GM19372 (cell line): ENCODE results near the gene RAB17.

Experiments
- ATAC-seq: cut with Tn5 transposase; IDR thresholded peaks from one replicate; pipeline ENCODE4 v1.9.1; 2021; ENCODE audit warnings: mild to moderate bottlenecking, low read depth, moderate library complexity; ENCODE audit not compliant: unreplicated experiment

RAB17 gene

GRCh38 chr2:237565974-237566373 lies 24.6 kb downstream of the RAB17 start:
- no peak for ATAC-seq

DNA sequence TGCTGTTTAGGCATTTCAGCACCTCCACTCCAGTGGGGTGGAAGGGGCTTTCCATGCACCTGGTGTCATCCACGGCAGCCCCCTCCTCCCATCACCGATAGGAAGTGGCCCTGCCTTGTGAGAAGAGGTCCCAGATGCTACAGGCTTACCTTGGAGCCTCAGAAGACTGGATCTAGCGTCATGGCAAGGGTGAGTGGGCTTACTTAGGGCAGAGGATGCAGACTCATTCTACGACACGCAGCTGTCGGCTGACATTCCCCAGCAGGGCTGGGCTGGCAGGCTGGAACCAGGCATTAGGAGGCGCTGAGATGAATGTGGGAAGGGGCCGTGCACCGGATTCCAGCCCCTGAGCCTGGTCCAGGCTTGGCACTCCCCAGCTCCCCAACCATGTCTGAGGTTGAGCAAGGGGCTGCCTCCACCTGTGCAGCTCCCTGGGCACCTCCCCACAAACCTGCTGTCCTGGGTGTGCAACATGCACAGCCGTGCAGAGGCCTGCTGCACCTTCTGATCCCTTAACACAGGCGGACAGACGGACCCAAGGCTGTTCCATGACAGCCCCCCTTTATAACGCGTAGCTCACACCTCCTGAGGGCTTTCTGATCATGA lies 25.9 kb downstream of the RAB17 start:
- no peak for ATAC-seq

- ATAC-seq = no peak
Observed at GRCh38 chr2:237563816-237564215, 26.7 kb downstream of the RAB17 start.

DNA sequence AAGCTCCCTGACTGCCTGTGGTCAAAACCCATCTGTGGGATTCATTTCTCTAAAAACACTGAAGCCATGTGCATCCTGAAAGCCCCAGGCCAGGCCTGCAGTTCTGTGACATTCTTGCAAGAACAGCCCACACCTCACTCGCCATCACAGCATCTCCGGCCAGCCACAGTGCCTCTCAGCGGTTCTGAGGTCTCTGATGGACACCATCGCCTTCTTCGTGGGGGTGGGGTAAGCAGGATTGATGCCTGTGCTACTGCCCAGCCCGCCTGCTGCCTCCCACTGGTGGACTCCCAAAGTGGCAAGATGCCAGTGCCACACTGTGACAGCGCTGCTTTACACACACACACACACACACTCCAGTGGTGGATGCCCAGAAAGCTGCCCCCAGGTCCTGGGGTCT lies 29.3 kb downstream of the RAB17 start:
- ATAC-seq = no peak

DNA sequence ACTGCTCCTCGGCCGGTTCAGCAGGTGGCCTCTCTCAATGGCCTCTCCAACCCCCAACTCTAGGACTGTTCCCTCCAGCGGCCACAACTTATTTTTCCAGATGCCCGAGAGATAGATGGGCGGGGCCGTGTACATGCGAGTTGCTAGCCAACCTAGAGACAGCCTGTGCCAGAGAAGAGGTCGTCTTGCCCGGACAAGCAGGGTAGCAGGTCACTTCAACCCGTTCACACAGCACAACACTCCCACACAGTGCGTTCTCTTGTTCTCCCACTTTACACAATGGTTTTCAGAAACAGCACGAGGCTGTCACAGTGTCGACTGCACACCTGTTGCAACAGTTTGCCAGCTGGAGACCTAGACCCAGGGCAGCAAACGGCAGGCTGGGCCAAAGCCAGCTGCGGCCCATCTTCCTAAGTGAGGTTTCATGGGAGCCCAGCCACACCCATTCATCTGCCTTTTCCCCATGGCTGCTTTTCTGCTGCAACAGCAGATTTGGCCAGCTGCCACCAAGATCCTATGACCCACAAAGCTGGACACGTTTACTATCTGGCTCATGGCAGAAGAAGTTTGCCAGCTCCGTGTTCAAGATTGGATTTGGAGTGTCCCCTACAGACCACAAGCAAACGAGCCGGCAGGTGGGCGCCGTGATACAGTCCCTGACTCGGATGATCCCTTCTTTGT lies 31.4 kb downstream of the RAB17 start:
- ATAC-seq = no peak

GRCh38 chr2:237557633-237558015 lies 32.9 kb downstream of the RAB17 start:
- ATAC-seq = no peak

GRCh38 chr2:237556773-237557632 lies 33.5 kb downstream of the RAB17 start:
- peak; percentile 80 for ATAC-seq

GRCh38 chr2:237555560-237555959 lies 35.0 kb downstream of the RAB17 start:
- no peak for ATAC-seq

DNA sequence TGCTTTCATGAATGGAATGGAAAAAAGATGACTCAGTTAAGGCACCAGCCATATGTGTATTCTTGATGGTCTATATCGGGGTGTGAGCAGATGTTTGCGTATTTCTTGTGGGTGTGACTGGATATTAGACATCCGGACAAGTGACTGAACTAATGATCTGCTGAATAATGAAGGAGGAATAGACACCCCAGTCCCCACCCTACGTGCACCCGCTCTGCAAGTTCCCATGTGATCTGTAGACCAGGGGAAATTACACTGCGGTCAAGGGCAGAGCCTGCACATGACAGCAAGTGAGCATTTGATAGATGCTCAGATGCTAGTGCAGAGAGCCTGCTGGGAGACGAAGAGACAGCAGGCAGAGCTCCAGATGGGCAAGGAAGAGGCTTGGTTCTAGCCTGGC lies 36.6 kb downstream of the RAB17 start:
- ATAC-seq = no peak

GRCh38 chr2:237552908-237553307 lies 37.6 kb downstream of the RAB17 start:
- ATAC-seq = no peak

DNA sequence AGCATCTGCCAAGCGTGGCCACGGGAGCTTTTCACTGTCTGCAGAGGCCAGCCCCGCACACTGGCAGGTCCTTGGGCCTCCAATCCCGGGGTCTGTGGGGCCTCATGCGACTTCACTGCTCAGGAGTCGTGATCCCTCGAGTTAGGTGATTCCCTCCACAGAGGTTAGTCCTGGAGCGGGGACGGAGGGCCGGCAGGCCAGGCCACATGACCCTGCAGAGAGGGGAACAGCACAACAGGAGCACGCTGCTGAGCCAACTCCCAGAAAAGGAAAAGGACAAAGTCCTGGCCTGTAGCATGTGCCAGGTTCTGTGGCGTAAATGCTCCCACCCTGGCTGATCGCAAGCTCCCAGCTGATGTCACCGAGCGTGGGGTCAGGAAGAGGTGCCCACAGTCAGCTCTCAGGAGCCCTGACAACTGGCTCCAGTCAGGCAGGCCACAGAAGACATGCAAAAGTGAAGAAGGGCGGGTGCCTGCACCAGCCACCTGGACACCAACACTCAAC lies 39.4 kb downstream of the RAB17 start:
- ATAC-seq = no peak

DNA sequence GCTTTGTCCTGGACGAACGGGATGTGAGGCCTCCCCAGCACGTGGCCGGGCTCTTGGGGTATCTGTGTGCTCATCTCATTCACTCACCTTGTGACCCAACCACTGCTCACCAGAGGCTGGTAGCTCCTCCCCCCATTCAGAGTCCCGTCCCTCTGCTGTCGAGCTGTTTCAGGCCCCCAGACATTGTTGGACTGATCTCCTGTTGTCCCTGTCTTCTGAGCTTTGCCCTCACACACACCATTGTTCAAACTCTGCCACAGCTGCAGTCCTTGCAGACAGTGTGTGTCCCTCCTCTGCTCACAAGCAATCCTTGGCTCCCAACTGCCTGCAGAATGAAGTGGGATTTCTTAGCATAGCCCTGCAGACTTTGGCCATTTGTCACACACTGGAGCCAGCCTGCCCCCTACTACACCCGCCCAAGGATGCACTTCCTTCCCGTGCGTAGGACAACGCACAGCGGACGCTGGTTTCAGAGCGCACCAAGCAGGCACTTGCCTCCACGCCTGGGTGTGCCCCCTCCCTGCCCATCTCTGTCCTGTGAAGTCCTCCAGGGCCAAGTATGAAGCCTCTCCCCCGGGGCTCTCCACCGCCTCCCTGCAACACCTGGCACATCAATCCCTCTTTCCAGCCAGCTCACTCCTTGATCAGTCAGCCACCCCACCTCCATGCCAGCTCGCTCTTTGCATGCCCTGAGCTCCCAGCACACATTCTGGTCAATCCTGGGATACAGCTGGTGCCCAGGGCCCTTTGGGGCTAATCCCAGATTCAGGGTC lies 40.7 kb downstream of the RAB17 start:
- ATAC-seq = no peak

DNA sequence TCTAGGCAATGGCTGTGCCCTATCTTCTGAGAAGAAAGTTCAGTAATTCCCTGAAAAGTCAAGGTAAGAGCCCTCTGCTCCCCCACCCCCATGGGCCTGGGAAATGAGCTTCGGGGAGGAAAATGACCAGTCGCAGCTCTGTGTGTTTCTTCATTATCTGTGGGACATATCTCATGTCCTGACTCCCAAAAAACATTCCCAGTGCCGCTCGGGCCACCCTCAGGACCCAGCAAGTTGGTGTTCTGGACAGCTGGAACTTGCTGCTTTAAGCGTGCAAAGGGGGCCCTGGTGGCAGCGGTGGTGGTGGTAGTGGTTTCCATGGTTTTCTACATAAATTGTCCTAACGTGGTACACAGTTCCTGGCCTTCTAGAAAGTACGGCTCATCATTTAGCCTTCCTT lies 41.3 kb downstream of the RAB17 start:
- ATAC-seq = no peak

GRCh38 chr2:237547841-237548416 lies 42.6 kb downstream of the RAB17 start:
- no peak for ATAC-seq

- no peak for ATAC-seq
Observed at GRCh38 chr2:237546876-237547395, 43.6 kb downstream of the RAB17 start.

- ATAC-seq = no peak
Observed at GRCh38 chr2:237546040-237546875, 44.3 kb downstream of the RAB17 start.

DNA sequence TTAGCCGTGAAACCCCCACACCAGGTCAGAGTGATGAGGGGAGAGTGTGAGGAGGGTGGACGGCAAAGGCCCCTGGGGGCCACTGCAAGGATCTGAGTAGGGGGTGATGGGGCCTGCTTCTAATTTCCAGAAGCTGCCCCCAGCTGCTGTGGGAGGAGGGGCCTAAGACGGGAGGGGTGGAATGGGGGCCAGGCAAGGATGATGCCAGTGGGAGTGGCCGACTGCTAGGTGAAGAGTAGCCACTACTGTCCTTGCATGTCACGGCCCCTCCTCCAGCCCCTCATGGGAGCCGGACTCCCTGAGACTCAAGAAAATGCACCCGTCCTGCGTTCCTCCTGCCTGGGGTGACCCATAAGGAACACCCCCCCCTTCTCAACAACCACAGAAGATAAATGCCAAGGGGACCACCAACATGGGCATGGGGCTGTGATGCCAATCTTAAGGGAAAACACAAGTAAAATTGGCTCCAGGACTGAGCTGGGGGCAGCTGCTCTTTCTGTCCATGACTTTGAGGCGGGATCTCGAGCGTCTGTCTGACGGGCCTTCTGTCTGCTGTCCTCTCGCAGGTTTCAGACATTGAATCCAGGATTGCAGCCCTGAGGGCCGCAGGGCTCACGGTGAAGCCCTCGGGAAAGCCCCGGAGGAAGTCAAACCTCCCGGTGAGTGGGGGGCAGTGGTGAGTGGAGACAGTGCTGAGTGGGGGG lies 48.4 kb downstream of the RAB17 start:
- ATAC-seq = no peak

- no peak for ATAC-seq
Observed at GRCh38 chr2:237541243-237541642, 49.3 kb downstream of the RAB17 start.

DNA sequence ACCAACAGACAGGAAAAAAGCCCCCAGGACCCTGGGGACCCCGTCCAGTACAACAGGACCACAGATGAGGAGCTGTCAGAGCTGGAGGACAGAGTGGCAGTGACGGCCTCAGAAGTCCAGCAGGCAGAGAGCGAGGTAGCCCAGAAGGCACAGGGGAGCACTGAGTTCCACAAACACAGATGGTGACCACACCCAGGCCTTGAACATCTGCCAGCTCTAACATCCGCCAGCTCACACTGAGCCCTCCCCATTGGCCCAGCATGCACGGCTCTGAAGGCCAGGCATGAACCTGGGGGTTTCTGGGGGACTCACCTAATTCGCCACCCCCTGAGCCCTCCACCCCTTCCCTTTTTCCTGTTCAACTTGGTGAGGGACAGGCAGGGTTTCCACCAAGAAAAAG lies 49.7 kb downstream of the RAB17 start:
- ATAC-seq = no peak
